GM18870 (cell line): ENCODE data around the gene MEG3.

ENCODE experiments used
- ATAC-seq: cut with Tn5 transposase; IDR thresholded peaks from one replicate; pipeline ENCODE4 v1.9.1; 2021; ENCODE audit warnings: moderate library complexity; ENCODE audit not compliant: unreplicated experiment

The MEG3 gene

GRCh38 chr14:100825713-100826331 is at the start of gene MEG3:
Gene MEG3 (plus strand): TSS chr14:100826118.
- ATAC-seq: no peak

GRCh38 chr14:100776681-100777365 is 49.1 kb upstream of the MEG3 start:
- ATAC-seq: no peak

- ATAC-seq: no peak
These were observed 48.5 kb upstream of the MEG3 start for GRCh38 chr14:100777366-100777817.

GRCh38 chr14:100777818-100778525 is 47.9 kb upstream of the MEG3 start:
- ATAC-seq: no peak

GRCh38 chr14:100778526-100778882 is 47.4 kb upstream of the MEG3 start:
- no peak for ATAC-seq

GRCh38 chr14:100778951-100779690 is 46.8 kb upstream of the MEG3 start:
- ATAC-seq: no peak

- no peak for ATAC-seq
These were observed 46.2 kb upstream of the MEG3 start for GRCh38 chr14:100779691-100780080.

GRCh38 chr14:100780246-100780645 is 45.7 kb upstream of the MEG3 start:
- ATAC-seq: no peak

- no peak for ATAC-seq
These were observed 45.1 kb upstream of the MEG3 start for GRCh38 chr14:100780646-100781355.

- ATAC-seq: no peak
These were observed 44.0 kb upstream of the MEG3 start for GRCh38 chr14:100781952-100782351.

GRCh38 chr14:100782516-100783320 is 43.2 kb upstream of the MEG3 start:
- ATAC-seq: no peak

- ATAC-seq: no peak
These were observed 42.1 kb upstream of the MEG3 start for GRCh38 chr14:100783630-100784370.

GRCh38 chr14:100784523-100785337 is 41.2 kb upstream of the MEG3 start:
- ATAC-seq: no peak

GRCh38 chr14:100785338-100785615 is 40.6 kb upstream of the MEG3 start:
- no peak for ATAC-seq

- ATAC-seq: no peak
These were observed 40.3 kb upstream of the MEG3 start for GRCh38 chr14:100785626-100786025.

GRCh38 chr14:100786131-100786530 is 39.8 kb upstream of the MEG3 start:
- no peak for ATAC-seq

GRCh38 chr14:100786576-100787219 is 39.2 kb upstream of the MEG3 start:
- no peak for ATAC-seq

GRCh38 chr14:100787659-100788058 is 38.3 kb upstream of the MEG3 start:
- ATAC-seq: no peak
